ENCODE measurements around the gene SEPHS1. TPM values are rescaled to one million over a fixed set of nuclear protein-coding genes. Genes with fewer than 3 reads are reported as not detected.
"Not testable (repeated sequence)": the region's sequence is repeated elsewhere in the genome, so short reads cannot be mapped to it uniquely, and the experiment has no call there.

SEPHS1 gene
- total RNA-seq = 52.4 TPM
- polyA plus RNA-seq = 39.9 TPM

GRCh38 chr10:13348216-13349017, at the start of gene SEPHS1:
Gene SEPHS1 (minus strand): TSS chr10:13348293. CDS start chr10:13344950, 3,343 bp downstream.
- DNase-seq (ENCODE audit: extremely low spot score) = no peak
- Histone ChIP-seq H3K27ac (ENCODE audit: low read depth) (peak within 1 kb of the TSS; percentile 95), H3K36me3 (ENCODE audit: insufficient read depth) (no peaks in the 10 kb centered on the region), H3K4me3 (ENCODE audit: low read depth, low read length) (peak within 1 kb of the TSS; percentile 98), H3K4me1 (ENCODE audit: insufficient read depth) (peaks cover 2% of the 10 kb centered on the region)
- under 1% methylated on average over 65 of the region's 65 CpGs for WGBS

DNA sequence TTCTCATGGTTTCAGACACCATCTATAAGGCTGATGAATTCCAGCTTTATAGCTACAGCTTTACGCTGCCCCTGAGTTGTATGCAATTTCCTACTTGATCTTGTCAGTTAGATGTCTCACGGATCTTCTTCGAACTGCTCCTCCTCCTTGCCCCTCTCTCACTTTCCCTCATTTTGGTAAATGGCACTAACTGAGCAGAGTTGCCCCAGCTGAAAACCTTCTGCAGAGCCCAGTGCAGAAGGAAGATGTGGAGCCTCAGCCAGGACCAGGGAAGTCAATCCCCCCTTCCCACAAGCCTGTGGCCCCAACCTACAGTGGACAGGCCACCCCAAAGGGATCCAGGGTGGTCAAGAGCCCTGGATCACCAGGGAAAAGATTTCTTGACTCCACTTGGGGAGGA, 49.0 kb upstream of the SEPHS1 start:
- no peak for DNase-seq (ENCODE audit: extremely low spot score)
- H3K27ac ChIP-seq (ENCODE audit: low read depth) = no peak overlapping the region
- 94% methylated on average over 3 of the region's 3 CpGs for WGBS
- no peak overlapping the region for H3K4me3 ChIP-seq (ENCODE audit: low read depth, low read length)
- H3K36me3 ChIP-seq (ENCODE audit: insufficient read depth) = no peaks in the 10 kb centered on the region
- H3K4me1 ChIP-seq (ENCODE audit: insufficient read depth) = no peaks in the 10 kb centered on the region

- Histone ChIP-seq H3K27ac (ENCODE audit: low read depth) (no peak overlapping the region), H3K4me1 (ENCODE audit: insufficient read depth) (no peaks in the 10 kb centered on the region), H3K4me3 (ENCODE audit: low read depth, low read length) (no peak overlapping the region), H3K36me3 (ENCODE audit: insufficient read depth) (no peaks in the 10 kb centered on the region)
- no peak for DNase-seq (ENCODE audit: extremely low spot score)
Observed at GRCh38 chr10:13396369-13396768, 48.3 kb upstream of the SEPHS1 start.

GRCh38 chr10:13395540-13395939, 47.4 kb upstream of the SEPHS1 start:
- Histone ChIP-seq H3K4me3 (ENCODE audit: low read depth, low read length) (no peak overlapping the region), H3K36me3 (ENCODE audit: insufficient read depth) (no peaks in the 10 kb centered on the region), H3K27ac (ENCODE audit: low read depth) (no peak overlapping the region), H3K4me1 (ENCODE audit: insufficient read depth) (no peaks in the 10 kb centered on the region)
- no peak for DNase-seq (ENCODE audit: extremely low spot score)
- 90% methylated on average over 3 of the region's 3 CpGs for WGBS

DNA sequence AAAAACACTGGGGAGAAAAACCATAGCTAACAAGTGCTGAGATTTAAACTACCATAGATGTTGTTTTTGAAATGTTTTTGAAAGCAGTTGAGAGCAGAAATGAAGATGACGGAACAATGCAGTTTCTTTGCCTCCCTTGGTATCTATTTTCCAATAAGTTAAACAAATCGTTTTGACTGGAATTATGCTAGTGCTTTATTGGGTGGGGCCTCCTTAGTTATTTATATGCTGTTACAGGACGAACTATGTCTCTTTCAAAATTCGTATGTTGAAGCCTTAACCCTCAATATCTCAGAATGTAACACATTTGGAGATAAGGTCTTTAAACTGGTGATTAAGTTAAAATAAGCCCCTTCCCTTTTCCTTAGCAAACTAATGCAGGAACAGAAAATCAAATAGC, 45.5 kb upstream of the SEPHS1 start:
- Histone ChIP-seq H3K4me3 (ENCODE audit: low read depth, low read length) (no peak overlapping the region), H3K36me3 (ENCODE audit: insufficient read depth) (no peaks in the 10 kb centered on the region), H3K4me1 (ENCODE audit: insufficient read depth) (no peaks in the 10 kb centered on the region), H3K27ac (ENCODE audit: low read depth) (no peak overlapping the region)
- 38% methylated on average over 4 of the region's 4 CpGs for WGBS
- DNase-seq (ENCODE audit: extremely low spot score) = no peak

DNA sequence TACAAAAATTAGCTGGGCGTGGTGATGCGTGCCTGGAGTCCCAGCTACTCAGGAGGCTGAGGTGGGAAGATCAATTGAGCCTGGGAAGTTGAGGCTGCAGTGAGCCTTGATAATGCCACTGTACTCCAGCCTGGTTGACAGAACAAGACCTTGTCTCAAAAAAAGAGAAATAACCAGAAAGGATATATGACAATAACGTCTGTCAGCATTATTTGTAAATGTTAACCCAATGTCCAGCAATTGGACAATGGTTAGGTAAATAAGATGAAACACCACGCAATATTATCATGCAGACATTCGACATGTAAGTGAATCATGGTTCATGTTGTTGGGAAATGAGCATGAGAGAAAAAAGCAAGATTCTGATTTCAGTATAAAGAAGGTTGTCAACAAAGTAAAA, 44.6 kb upstream of the SEPHS1 start:
- H3K27ac ChIP-seq (ENCODE audit: low read depth) = no peak overlapping the region
- WGBS = 89% methylated on average over 5 of the region's 5 CpGs

DNA sequence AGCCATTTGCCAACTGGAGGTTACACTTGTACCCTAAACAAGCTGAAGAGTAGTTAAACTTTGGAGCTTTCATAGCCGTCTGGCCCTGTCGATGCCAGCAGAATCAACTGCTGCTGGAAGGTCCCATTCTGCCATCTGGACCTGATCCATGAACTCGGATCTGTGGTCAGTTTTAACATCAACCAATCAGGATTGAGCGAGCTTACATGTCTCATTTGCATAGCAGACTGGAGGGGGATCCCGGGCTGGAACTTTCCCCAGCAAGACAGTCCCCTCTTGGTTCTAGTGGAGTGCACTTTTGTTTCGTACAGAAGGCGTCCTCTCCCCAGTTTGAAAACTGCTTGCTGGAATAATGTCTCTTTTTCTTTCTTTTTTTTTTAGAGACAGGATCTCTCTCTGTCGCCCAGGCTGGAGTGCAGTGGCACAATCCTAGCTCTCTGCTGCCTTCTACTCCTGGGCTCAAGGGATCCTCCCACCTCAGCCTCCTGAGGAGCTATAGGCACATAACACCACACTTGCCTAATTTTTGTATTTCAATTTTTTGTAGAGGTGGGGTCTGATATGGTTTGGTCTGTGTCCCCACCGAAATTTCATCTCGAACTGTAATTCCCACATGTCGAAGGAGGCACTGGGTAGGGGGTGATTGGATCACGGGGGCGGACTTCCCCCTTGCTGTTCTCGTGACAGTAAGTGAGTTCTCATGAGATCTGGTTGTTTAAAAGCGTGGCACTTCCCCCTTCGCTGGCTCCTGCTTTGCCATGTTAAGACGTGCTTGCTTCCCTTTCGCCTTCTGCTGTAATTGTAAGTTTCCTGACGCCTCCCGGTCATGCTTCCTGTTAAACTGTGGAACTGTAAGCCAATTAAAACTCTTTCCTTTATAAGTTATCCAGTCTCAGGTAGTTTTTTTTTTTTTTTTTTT, 42.8 kb upstream of the SEPHS1 start:
- no peak overlapping the region for H3K27ac ChIP-seq (ENCODE audit: low read depth)
- no peaks in the 10 kb centered on the region for H3K36me3 ChIP-seq (ENCODE audit: insufficient read depth)
- 52% methylated on average over 20 of the region's 20 CpGs for WGBS
- no peaks in the 10 kb centered on the region for H3K4me1 ChIP-seq (ENCODE audit: insufficient read depth)
- H3K4me3 ChIP-seq (ENCODE audit: low read depth, low read length) = no peak overlapping the region
- DNase-seq (ENCODE audit: extremely low spot score) = no peak

More for the DNA sequence above, 44.6 kb upstream of the SEPHS1 start:
- Histone ChIP-seq H3K36me3 (ENCODE audit: insufficient read depth) (no peaks in the 10 kb centered on the region), H3K4me3 (ENCODE audit: low read depth, low read length) (no peak overlapping the region), H3K4me1 (ENCODE audit: insufficient read depth) (no peaks in the 10 kb centered on the region)
- no peak for DNase-seq (ENCODE audit: extremely low spot score)

- no peak overlapping the region for H3K27ac ChIP-seq (ENCODE audit: low read depth)
- no peak for DNase-seq (ENCODE audit: extremely low spot score)
- 57% methylated on average over 3 of the region's 3 CpGs for WGBS
- H3K36me3 ChIP-seq (ENCODE audit: insufficient read depth) = no peaks in the 10 kb centered on the region
- no peaks in the 10 kb centered on the region for H3K4me1 ChIP-seq (ENCODE audit: insufficient read depth)
- no peak overlapping the region for H3K4me3 ChIP-seq (ENCODE audit: low read depth, low read length)
Observed at GRCh38 chr10:13388478-13389230, 40.6 kb upstream of the SEPHS1 start.

DNA sequence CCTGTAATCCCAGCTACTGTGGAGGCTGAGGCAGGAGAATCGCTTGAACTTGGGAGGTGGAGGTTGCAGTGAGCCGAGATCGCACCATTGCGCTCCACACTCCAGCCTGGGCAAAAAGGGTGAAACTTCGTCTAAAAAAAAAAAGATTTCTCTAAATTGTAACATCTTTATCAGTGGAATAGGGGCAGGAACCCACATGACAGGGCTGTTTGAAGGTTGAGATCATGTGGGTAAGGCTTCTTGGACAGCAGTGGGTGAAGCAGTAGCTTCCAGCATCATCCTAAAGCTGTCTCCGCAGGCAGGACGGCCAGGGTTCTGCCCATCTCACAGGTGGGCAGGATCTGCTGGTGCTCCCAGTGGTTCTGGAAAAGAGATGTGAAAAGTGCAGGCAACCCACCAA, 37.9 kb upstream of the SEPHS1 start:
- WGBS = 91% methylated on average over 7 of the region's 7 CpGs
- Histone ChIP-seq H3K36me3 (ENCODE audit: insufficient read depth) (no peaks in the 10 kb centered on the region), H3K4me3 (ENCODE audit: low read depth, low read length) (no peak overlapping the region), H3K27ac (ENCODE audit: low read depth) (no peak overlapping the region), H3K4me1 (ENCODE audit: insufficient read depth) (no peaks in the 10 kb centered on the region)
- no peak for DNase-seq (ENCODE audit: extremely low spot score)

DNA sequence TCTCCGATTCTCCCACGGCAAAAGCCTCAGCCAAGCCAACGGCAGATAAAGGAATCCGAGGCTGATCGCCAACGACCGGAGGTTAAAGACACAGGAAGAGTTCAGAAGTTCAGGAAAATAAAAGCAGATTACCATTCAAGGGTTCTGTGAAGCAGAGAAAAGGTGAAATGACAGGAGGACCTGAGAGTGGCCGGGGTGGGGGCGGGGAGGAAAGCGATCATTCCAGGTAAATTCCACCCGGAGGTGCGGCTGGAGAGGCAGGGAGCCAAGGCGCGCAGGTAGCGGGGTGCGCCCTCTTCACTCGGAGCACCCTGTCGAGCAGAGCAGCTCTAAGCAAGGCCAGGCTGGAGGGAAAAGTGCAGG, 35.3 kb upstream of the SEPHS1 start:
- Histone ChIP-seq H3K4me3 (ENCODE audit: low read depth, low read length) (no peak overlapping the region), H3K4me1 (ENCODE audit: insufficient read depth) (no peaks in the 10 kb centered on the region), H3K36me3 (ENCODE audit: insufficient read depth) (no peaks in the 10 kb centered on the region), H3K27ac (ENCODE audit: low read depth) (no peak overlapping the region)
- WGBS = 9% methylated on average over 18 of the region's 18 CpGs
- DNase-seq (ENCODE audit: extremely low spot score) = no peak

DNA sequence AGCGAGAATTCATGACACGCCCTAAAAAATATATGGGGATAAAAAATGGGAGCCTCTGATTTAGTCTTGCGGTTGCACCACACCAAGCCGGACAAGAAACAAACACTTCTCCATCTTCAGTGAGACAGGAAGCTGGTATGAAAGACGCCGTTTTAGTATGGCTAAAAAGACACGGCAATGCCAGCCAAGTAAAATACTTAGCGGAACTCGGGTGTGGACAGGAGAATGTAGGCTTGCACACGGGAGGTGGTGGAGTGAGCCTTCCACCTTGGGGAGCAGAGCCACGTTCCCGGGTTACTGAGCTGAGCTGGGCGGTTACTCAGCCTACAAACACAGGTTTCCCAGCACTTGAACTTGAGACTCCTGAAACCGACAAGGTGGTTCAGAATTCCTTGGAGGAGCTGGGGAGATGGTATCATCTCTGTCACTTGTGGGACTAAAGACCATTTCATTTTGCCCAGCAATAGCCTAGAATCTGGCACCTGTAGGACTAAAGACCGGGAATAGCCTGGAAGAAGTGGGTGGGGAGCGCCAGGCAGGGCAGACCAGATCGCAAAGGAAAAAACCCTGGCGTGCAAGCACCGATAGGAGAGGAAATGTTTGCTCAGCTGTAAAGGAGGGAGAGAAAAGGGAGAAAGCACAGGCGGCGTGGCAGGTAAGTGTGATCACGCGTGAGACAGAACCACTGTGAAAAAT, 34.8 kb upstream of the SEPHS1 start:
- no peak overlapping the region for H3K27ac ChIP-seq (ENCODE audit: low read depth)
- H3K4me3 ChIP-seq (ENCODE audit: low read depth, low read length) = no peak overlapping the region
- no peak for DNase-seq (ENCODE audit: extremely low spot score)
- no peaks in the 10 kb centered on the region for H3K36me3 ChIP-seq (ENCODE audit: insufficient read depth)
- 29% methylated on average over 23 of the region's 23 CpGs for WGBS
- H3K4me1 ChIP-seq (ENCODE audit: insufficient read depth) = no peaks in the 10 kb centered on the region

- not testable (repeated sequence) for DNase-seq (ENCODE audit: extremely low spot score)
Observed at GRCh38 chr10:13379061-13379460, 31.0 kb upstream of the SEPHS1 start.

DNA sequence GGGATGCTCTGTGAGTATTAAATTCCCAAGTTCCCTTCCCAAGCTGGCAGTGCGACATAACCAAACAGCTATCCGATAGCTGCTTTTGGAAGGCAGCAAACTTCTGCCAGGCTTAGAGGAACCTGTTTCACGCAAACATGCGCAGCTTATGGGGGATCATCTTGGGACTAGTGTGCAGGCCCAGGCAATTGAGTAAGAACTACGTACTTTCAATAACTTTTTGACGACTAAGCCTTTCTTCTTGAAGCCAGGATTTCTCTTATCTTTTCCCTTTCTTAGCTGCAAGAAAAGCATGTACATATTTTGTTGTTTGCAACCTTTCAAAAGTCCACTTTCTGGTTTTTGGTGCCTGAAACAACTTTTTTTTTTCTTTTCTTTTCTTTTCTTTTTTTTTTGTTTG, 28.7 kb upstream of the SEPHS1 start:
- 55% methylated on average over 6 of the region's 6 CpGs for WGBS
- DNase-seq (ENCODE audit: extremely low spot score) = no peak

More at GRCh38 chr10:13379061-13379460, 31.0 kb upstream of the SEPHS1 start:
- H3K4me3 ChIP-seq (ENCODE audit: low read depth, low read length); H3K36me3 ChIP-seq (ENCODE audit: insufficient read depth); H3K4me1 ChIP-seq (ENCODE audit: insufficient read depth); H3K27ac ChIP-seq (ENCODE audit: low read depth): not testable (repeated sequence)
- WGBS = 93% methylated on average over 4 of the region's 4 CpGs

More for the DNA sequence above, 28.7 kb upstream of the SEPHS1 start:
- Histone ChIP-seq H3K36me3 (ENCODE audit: insufficient read depth) (no peaks in the 10 kb centered on the region), H3K27ac (ENCODE audit: low read depth) (no peak overlapping the region), H3K4me3 (ENCODE audit: low read depth, low read length) (no peak overlapping the region), H3K4me1 (ENCODE audit: insufficient read depth) (no peaks in the 10 kb centered on the region)

All from urinary bladder (tissue), 4 donors.